ENCODE data around the gene CHL1. TPM values are rescaled to one million over a fixed set of nuclear protein-coding genes. Genes with fewer than 3 reads are reported as not detected.

The CHL1 gene
- total RNA-seq, 4 donors from 2014 or later = 2.6 to 64.8 (median 17.7) TPM

DNA sequence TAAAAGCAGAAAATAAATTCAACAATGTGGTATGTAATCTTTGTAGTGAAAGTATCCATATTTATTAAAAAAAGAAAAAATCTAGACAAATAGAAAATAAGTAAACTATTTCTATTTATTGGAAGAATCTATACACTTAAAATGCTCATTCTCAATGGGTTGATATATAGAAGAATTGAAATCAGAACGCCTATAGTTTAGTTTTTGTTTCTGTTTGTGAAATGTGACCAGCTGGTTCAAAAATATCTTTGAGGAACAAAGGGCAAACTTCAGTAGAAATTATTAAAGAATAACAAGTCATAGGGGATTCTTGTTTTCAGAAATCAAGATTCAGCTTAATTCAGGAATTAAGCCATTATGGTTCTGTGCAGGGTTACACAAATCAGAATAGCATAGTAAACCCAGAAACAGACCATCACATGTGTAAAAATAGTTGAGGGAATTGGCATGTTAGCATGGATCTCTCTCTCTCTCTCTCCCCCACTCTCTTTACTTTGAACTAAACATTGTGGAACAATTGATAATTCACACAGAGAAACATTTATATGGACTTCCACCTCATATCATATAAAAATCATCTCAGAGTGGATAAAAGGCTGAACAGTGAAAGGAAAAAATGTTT is 134.0 kb downstream of the CHL1 start:
- H3K27me3 ChIP-seq = no peaks in the 10 kb centered on the region
- no peaks in the 10 kb centered on the region for H3K9me3 ChIP-seq
- DNase-seq = no peak
- H3K4me1 ChIP-seq = no peaks in the 10 kb centered on the region
- intact Hi-C loops (cut with DNase I; ENCODE audit: low total_unique reads) = no loop called here
- H3K27ac ChIP-seq = no peak overlapping the region
- no peak overlapping the region for H3K4me3 ChIP-seq
- H3K36me3 ChIP-seq = no peaks in the 10 kb centered on the region
- TF ChIP-seq, protein P1, sequence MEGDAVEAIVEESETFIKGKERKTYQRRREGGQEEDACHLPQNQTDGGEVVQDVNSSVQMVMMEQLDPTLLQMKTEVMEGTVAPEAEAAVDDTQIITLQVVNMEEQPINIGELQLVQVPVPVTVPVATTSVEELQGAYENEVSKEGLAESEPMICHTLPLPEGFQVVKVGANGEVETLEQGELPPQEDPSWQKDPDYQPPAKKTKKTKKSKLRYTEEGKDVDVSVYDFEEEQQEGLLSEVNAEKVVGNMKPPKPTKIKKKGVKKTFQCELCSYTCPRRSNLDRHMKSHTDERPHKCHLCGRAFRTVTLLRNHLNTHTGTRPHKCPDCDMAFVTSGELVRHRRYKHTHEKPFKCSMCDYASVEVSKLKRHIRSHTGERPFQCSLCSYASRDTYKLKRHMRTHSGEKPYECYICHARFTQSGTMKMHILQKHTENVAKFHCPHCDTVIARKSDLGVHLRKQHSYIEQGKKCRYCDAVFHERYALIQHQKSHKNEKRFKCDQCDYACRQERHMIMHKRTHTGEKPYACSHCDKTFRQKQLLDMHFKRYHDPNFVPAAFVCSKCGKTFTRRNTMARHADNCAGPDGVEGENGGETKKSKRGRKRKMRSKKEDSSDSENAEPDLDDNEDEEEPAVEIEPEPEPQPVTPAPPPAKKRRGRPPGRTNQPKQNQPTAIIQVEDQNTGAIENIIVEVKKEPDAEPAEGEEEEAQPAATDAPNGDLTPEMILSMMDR (IDR thresholded peaks at IDR 0.05) = no peak
- no peak for TF ChIP-seq POLR2A (IDR thresholded peaks at IDR 0.05)

DNA sequence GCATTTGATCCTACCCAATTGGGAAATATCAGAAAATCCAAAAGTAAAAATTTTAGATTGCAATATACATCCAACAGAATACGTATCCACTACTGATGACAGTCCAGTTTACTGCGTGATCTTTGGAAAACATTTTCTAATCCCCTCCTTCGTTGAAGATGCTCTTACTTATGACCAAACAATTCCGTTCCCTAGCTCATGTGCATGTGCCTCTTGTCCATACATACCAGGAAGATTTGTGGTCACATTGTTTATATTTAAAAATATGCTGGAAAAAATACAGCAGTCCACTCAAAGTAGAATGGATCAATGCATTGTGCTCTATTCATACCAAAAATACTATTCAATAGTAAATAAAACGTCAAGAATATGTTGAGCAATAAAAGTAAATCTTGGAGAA is 135.3 kb downstream of the CHL1 start:
- no peaks in the 10 kb centered on the region for H3K4me1 ChIP-seq
- no peak overlapping the region for H3K27ac ChIP-seq
- no peak for DNase-seq
- H3K4me3 ChIP-seq = no peak overlapping the region
- no peaks in the 10 kb centered on the region for H3K36me3 ChIP-seq
- intact Hi-C loops (cut with DNase I; ENCODE audit: low total_unique reads) = no loop called here
- H3K27me3 ChIP-seq = no peaks in the 10 kb centered on the region
- no peak for TF ChIP-seq POLR2A (IDR thresholded peaks at IDR 0.05)
- TF ChIP-seq, protein P1 (IDR thresholded peaks at IDR 0.05) = no peak
- no peaks in the 10 kb centered on the region for H3K9me3 ChIP-seq

DNA sequence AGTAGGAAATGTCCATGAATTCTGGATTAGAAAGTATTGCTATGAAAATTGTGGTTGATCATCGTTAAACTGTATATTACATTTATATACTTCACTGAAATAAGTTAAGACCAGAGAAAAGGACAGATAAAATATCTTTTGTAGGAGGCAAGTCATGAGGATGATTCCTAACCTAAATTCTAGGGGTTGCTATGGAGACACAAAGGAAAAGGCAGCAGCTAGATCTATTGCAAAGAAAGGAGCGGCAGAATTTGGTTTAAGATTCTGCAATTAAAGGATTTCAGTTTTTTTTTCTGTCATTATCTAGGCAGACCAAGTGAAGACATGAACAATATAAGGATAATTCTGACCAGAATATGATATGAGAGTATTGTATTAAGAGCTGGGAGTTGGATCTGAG is 136.1 kb downstream of the CHL1 start:
- no peaks in the 10 kb centered on the region for H3K36me3 ChIP-seq
- H3K27me3 ChIP-seq = no peaks in the 10 kb centered on the region
- DNase-seq = no peak
- no peak overlapping the region for H3K27ac ChIP-seq
- no peaks in the 10 kb centered on the region for H3K4me1 ChIP-seq
- H3K4me3 ChIP-seq = no peak overlapping the region
- H3K9me3 ChIP-seq = no peaks in the 10 kb centered on the region
- intact Hi-C loops (cut with DNase I; ENCODE audit: low total_unique reads) = no loop called here
- TF ChIP-seq, protein P1 (IDR thresholded peaks at IDR 0.05) = no peak
- no peak for TF ChIP-seq POLR2A (IDR thresholded peaks at IDR 0.05)

DNA sequence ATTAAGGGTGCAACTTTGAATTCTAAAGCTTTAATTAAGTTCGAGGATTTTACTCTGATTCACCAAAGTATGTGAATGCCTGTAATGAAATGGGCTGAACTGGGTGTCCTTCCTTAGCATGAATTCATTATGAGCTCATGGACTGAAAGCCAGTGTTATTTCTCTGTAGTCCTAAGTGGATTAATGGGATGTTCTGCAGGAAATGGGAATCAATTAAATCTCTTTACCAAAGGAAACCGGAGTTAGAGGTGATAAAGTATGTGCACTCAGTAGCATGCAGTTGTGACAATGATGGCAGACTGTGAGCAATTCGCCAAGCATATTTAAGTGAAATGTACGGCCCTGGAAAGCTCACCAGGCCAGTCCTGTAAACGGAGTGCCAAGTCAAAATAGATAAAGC is 138.7 kb downstream of the CHL1 start:
- Histone ChIP-seq H3K4me3 (no peak overlapping the region), H3K4me1 (no peaks in the 10 kb centered on the region), H3K9me3 (no peaks in the 10 kb centered on the region), H3K27me3 (no peaks in the 10 kb centered on the region), H3K36me3 (no peaks in the 10 kb centered on the region), H3K27ac (no peak overlapping the region)
- DNase-seq = no peak
- intact Hi-C loops (cut with DNase I; ENCODE audit: low total_unique reads) = no loop called here
- no peak for TF ChIP-seq POLR2A (IDR thresholded peaks at IDR 0.05)
- TF ChIP-seq, protein P1 (IDR thresholded peaks at IDR 0.05) = no peak

DNA sequence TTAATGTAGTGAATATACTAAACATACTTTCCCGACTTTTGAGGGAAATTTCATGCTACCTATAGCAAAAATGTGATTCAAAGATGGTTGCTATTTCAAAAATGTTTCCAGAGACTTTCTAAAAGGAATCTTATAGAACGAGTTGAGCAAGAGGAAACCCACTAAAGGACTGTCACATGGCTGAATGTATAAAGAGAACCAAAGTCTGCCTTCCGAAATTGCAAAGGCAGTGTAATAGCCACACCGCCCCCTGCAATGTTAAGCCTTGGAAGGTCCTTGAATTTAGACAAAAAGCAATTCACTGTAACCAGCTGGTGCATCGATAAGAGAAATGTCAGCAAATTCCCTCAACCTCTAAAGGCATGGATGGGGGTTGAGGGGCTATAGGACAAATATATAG is 142.8 kb downstream of the CHL1 start:
- Histone ChIP-seq H3K27me3 (no peaks in the 10 kb centered on the region), H3K4me1 (no peaks in the 10 kb centered on the region), H3K9me3 (no peaks in the 10 kb centered on the region), H3K4me3 (no peak overlapping the region), H3K27ac (no peak overlapping the region), H3K36me3 (no peaks in the 10 kb centered on the region)
- TF ChIP-seq, protein P1 (IDR thresholded peaks at IDR 0.05) = no peak
- TF ChIP-seq POLR2A (IDR thresholded peaks at IDR 0.05) = no peak
- DNase-seq = no peak
- intact Hi-C loops (cut with DNase I; ENCODE audit: low total_unique reads) = no loop called here

All from uterus (tissue), 4 donors.